Activated T-cell treated with anti-CD3 and anti-CD28 coated beads, Interleukin-2, amount 50 U/mL, for 48 hours (primary cell): Measurements from ENCODE around the gene CIROP.
A peak's percentile ranks its signal among the peaks of the same experiment; 100 is the strongest.

Experiments used
- DNase-seq, 2 experiments: peaks; one replicate each; pipeline ENCODE4 v3.0.0-alpha.2; 2020

The CIROP gene

DNA sequence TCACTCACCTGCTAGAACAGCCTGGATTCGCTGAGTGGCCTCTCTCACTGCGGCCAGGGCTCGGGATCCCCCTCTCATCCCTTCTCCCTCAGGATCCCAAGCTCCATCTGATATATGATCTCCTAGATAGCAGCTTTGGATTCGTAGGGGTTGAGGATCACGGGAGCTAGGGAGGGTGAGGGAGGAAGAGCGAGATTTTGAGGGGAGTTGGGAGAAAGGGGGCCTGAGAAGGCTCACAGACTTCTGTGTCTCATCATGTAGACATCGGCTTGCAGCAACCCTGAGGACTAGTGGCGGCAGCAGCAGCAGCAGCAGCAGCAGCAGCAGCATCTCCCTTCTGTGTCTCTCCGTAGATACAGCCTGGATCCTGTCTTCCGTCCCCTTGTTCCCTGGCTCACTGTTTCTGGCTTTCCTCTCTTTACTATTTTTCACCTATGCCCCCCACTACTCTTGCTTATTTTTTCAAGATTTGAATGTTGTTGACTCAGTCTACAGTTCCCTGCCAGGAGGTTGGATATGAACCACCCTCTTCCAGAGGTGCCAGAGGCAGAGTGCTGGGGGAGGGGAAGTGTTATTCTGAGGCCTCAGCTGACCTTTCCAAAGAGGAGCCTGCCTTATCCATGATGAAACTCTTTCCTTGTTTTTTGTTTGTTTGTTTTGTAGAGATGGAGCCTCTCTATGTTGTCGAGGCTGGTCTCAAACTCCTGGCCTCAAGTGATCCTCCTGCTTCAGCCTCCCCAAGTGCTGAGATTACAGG lies at the start of gene CIROP:
TSS of gene CIROP (minus strand) at position 399 of the 757 bp plus-strand sequence. CDS start at position 330, 69 bp downstream.
- DNase-seq: no peak

- DNase-seq: peak in 1 of 2 experiments; percentile 44
Measured at GRCh38 chr14:23153851-23154796, 49.3 kb upstream of the CIROP start.

DNA sequence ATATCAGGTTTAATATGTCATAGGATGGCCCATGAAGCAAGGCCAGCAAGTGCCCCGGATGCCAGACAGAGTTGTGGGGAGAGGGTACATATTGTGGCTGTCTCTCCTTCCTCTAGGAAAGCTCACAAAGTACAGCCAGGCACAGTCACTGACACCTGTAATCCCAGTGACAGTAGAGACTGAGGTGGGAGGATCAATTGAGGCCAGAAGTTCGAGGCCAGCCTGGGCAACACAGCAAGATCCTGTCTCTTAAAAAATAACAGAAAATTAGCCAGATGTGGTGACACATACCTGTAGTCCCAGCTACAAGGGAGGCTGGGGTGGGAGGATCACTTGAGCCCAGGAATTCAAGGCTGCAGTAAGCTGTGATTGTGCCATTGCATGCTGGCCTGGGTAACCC lies 46.6 kb upstream of the CIROP start:
- no peak for DNase-seq

DNA sequence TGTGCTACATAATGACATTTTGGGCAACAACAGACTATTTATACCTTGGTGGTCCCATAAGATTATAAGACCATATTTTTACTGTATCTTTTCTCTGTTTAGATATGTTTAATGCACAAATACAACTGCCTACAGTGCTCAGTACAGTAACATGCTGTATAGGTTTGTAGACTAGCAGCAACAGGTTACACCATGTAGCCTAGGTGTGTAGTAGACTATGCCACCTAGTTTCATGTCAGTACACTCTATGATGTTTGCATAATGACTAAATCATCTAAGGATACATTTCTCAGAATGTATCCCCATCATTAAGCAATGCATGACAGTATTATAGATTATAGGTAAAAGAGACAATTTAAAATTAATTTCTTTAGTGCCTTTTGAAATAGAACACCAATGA lies 45.0 kb upstream of the CIROP start:
- DNase-seq: no peak

DNA sequence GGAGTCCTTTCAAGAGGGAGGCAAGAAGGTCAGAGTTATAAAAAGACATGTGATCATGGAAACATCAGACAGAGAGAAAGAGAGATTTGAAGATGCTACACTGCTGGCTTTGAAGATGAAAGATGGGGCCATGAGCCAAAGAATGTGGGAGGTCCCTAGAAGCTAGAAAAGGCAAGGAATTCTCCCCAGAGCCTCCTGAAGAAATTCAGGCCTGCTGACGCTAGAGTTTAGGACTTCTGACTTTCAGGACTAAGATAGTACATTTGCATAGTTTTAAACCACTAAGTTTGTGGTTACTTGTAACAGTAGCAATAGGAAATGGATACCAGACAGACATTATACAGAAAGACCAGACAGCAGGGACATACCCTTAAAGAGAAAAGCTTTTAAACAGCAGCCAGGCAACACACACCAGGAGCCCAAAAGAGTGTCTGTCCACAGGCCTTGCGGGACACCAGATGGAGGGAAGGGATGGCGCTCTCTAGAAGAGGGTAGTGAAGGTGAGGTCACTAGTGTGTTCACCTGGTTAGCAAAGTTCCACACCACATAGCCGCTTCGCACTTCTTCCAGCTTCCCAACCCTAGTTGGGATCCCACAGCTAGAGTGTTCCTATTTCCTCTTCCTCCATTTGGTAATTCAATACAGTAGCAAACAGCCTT lies 43.9 kb upstream of the CIROP start:
- no peak for DNase-seq

DNA sequence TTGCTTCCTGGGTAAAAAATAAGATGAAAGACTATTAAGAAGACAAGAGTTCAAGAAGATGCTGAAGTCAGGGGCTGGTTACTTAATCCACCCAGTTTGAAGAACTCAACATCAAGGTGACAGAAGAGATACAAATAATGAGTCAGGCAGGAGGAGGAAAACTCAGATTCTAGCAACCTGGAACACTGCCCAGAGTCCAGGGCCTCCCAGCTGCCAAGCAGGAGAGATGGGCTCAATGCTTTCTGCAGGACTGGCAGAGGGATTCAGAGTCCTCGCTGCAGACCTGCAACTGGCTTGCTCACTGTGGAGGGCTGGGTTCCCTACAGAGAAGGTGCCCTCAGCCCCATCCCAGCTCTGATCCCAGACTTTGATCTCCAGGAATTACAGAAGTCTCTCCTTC lies 42.9 kb upstream of the CIROP start:
- DNase-seq: no peak

GRCh38 chr14:23146980-23147379 lies 42.2 kb upstream of the CIROP start:
- DNase-seq: no peak

DNA sequence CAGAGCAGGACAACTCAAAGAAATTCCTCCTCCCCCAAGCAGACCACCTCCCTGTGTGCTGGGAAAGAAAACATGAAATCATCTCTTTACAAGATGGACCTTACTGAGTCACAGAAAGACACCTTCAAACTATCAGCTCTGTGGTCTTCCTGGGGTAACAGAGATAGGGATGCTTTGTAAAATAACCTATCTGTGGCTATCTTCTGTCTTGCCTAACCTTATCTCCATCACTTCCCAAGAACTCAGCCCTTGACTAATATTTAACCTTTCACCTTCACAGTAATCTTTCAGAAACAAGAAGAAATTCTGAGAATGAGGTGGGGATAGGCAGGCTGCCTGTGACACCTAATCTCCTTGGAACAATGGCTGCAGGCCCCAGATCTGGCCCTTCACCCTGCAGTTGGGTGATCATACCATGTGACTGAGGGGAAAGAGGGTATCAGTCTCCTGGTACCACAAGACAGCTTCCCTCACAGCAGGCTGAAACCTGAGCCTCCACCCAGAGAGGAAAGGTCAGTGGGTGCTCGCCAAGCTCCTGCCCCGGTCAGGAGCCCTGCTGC lies 41.6 kb upstream of the CIROP start:
- DNase-seq: no peak

DNA sequence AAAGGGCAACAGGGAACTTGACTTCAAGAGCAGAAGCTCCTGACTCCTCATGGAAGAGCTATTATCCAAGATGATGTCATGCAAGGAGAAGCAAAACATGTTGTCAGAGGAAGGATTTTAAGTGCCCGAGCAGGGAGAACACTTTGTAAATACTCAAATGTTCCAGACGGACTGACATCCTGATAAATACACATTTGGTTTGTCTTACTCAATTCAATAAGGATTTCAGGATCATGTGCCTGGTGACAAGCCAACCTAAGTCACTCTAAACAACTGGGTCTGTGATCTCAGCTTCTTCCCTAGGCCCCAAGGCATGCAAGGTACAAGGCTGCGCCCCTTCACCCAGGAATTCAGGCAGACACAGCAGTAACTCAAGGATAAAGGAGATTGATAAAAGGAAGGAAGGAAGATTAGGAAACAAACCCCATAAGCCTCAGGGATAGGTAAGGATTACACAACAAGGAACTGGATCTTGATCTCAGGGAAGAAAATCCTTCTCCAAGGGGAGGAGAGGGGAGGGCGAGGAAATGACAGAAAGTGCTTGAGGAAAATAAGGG lies 41.1 kb upstream of the CIROP start:
- no peak for DNase-seq

GRCh38 chr14:23143911-23144310 lies 39.1 kb upstream of the CIROP start:
- no peak for DNase-seq

DNA sequence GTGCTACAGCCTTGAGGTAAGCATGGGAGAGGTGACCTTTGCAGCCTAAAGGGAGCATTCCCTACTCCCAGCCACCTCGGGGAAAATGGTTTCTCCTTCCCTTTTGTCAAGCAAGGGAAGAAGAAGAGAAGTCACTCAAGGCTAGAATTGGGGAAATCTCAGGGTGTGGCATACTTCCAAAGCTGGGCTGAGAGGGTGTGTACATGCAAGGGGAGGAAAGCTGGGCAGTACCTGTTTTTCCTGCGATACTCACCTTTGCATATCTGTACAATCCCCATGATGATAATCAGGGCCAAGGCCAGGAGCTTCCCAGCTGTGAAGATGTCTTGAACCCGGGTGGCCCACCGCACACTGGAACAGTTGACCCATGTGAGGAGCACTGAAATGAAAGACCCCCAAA lies 38.0 kb upstream of the CIROP start:
- DNase-seq: no peak

GRCh38 chr14:23141706-23142444 lies 37.1 kb upstream of the CIROP start:
- DNase-seq: no peak

- DNase-seq: no peak
Measured at GRCh38 chr14:23140371-23140770, 35.6 kb upstream of the CIROP start.

DNA sequence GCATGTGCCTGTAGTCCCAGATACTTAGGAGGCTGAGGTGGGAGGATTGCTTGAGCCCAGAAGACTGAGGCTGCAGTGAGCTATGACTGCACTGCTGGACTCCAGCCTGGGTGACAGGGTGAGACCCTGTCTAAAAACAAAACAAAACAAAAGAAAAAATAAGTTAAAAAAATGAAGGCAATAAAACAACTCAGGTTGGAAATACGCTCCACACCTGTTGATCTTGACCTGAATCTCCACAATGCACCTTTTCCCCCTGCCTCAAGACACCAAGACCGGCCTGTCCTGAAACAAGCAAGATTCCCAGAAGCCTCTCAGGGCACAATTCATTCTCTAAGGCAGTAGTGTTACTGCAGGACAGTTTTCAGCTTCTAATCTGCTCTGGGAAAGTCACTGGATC lies 35.1 kb upstream of the CIROP start:
- no peak for DNase-seq

DNA sequence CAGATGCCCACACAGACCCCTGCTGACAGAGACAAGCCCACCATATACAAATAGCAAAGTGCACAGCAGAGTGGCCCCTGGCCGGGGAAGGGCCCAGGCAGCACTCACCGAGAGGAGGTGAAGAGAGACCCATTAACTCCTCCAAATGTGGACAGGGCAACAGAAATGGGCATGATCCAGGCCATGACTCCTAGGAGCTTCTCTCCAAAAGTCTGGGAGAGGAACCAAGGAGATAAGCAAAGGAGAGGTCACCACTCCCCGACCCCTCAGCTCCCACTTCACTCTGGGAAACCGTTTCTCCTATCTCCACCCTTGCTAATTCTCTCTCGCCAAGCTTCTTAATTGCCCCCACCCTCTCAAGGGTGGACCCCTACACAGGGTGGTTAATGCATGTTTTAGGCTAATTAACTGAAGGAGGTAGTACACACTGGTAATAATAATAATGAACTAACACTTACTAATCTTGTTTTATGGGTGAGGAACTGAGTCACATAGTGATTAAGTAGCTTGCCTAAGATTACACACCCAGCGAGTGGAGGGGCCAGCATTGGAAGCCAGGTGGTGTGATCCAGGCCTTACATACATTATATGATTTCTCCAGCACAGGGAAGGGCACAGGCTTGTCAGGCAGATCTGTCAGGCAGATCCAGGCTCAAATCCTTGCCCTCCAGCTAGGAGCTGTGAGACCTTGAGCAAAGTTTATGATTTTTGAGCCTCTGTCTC lies 33.2 kb upstream of the CIROP start:
- DNase-seq: no peak

GRCh38 chr14:23137192-23137812 lies 32.5 kb upstream of the CIROP start:
- DNase-seq: no peak

- DNase-seq: no peak
Measured at GRCh38 chr14:23136566-23137133, 31.9 kb upstream of the CIROP start.

DNA sequence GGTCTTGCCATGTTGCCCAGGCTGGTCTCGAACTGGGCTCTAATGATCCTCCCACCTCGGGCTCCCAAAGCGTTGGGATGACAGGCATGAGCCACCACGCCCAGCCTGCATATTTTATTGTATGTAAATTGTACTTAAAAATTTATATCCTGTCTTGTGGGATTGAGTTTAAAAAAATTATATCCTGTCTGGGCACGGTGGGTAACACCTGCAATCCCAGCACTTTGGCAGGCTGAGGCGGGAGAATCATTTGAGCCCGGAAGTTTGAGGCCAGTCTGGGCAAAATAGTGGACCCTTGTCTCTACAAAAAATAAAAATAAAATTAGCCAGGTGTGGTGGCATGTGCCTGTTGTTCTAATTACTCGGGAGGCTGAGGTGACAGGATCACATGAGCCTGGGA lies 28.2 kb upstream of the CIROP start:
- DNase-seq: no peak

- no peak for DNase-seq
Measured at GRCh38 chr14:23131482-23131881, 26.7 kb upstream of the CIROP start.

DNA sequence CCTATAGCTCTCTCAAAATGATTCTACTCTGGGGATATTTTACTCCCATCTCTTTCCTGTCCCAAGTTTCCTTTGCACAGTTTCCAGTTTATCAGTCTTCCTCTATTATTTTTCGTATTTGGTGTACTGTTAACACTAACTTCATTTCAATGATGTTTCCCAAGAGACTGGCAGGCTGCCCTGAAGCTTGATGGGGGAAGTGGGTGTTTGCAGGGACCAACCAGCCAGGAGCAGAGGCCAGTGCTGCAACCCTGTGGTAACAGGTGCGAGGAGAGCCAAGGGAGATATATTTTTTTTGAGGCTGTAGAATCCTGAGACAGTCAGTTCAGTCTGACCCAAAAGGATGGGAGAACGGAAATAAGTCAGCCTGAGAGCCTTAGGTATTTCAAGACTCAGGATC lies 26.1 kb upstream of the CIROP start:
- DNase-seq: no peak
